Endothelial cell (in vitro differentiated cells): ENCODE results near the gene WAC. TPM values are rescaled to one million over a fixed set of nuclear protein-coding genes. Genes with fewer than 3 reads are reported as not detected.
A peak's percentile ranks its signal among the peaks of the same experiment; 100 is the strongest.

ENCODE experiments used
- DNase-seq: peaks from one replicate; pipeline ENCODE4 v3.0.0; 2021; ENCODE audit warnings: low spot score
- H3K27ac Mint-ChIP-seq: one replicate; pipeline ENCODE4 v1.8.0; 2021; ENCODE audit warnings: mixed read lengths, inconsistent platforms; ENCODE audit not compliant: unreplicated experiment
- H3K27me3 Mint-ChIP-seq: one replicate; pipeline ENCODE4 v1.8.0; 2021; ENCODE audit warnings: mild to moderate bottlenecking, moderate library complexity, mixed read lengths, inconsistent platforms; ENCODE audit not compliant: unreplicated experiment
- H3K36me3 Mint-ChIP-seq: one replicate; pipeline ENCODE4 v1.8.0; 2021; ENCODE audit warnings: mild to moderate bottlenecking, low read depth, mixed read lengths, inconsistent platforms; ENCODE audit not compliant: unreplicated experiment
- H3K4me1 Mint-ChIP-seq: one replicate; pipeline ENCODE4 v1.8.0; 2021; ENCODE audit warnings: mild to moderate bottlenecking, mixed read lengths, inconsistent platforms; ENCODE audit not compliant: unreplicated experiment
- H3K4me3 Mint-ChIP-seq: one replicate; pipeline ENCODE4 v1.8.0; 2021; ENCODE audit warnings: mild to moderate bottlenecking, mixed read lengths, inconsistent platforms; ENCODE audit not compliant: unreplicated experiment
- H3K9me3 Mint-ChIP-seq: one replicate; pipeline ENCODE4 v1.8.0; 2021; ENCODE audit warnings: mixed read lengths, inconsistent platforms; ENCODE audit not compliant: unreplicated experiment
- total RNA-seq: library from RNA; stranded (reverse); fragmentation: NEBNext Ultra II Directional; extraction: Animal tissue kit (Norgen Biotek cat#: 25700); gene quantifications from one replicate; pipeline ENCODE4 v1.2.1, GENCODE V29; 2021; ENCODE audit not compliant: unreplicated experiment
- TF ChIP-seq, protein P1 (sequence below): fragments of 200-600 bp; sonication (generic); IDR thresholded peaks from one replicate; pipeline ENCODE4 v1.5.0; 2021; ENCODE audit warnings: antibody characterized with exemption; ENCODE audit not compliant: unreplicated experiment

The WAC gene
- total RNA-seq, 1 donor from 2014 or later, result 122 TPM

DNA sequence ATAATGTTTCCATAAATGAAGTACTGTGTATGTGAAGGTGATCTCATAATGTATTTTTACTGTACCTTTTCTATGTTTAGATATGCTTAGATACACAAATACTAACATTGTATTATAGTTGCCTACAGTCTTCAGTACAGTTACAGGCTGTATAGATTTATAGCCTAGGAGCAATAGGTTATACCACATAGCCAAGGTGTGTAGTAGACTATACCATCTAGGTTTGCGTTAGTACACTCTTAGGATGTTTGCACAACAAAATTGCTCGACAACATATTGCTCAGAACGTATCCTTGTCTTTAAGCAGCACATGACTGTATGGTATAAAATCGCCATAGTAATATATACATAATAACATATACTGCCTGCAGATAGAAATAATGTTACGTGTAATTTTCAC, 42.9 kb downstream of the WAC start:
- TF ChIP-seq, protein P1, sequence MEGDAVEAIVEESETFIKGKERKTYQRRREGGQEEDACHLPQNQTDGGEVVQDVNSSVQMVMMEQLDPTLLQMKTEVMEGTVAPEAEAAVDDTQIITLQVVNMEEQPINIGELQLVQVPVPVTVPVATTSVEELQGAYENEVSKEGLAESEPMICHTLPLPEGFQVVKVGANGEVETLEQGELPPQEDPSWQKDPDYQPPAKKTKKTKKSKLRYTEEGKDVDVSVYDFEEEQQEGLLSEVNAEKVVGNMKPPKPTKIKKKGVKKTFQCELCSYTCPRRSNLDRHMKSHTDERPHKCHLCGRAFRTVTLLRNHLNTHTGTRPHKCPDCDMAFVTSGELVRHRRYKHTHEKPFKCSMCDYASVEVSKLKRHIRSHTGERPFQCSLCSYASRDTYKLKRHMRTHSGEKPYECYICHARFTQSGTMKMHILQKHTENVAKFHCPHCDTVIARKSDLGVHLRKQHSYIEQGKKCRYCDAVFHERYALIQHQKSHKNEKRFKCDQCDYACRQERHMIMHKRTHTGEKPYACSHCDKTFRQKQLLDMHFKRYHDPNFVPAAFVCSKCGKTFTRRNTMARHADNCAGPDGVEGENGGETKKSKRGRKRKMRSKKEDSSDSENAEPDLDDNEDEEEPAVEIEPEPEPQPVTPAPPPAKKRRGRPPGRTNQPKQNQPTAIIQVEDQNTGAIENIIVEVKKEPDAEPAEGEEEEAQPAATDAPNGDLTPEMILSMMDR, result no peak
- Mint-ChIP-seq H3K36me3 (peaks cover 18% of the 10 kb centered on the region), H3K4me3 (no peak overlapping the region), H3K27ac (peak overlapping the region; percentile 9), H3K9me3 (no peaks in the 10 kb centered on the region), H3K4me1 (peaks cover 29% of the 10 kb centered on the region), H3K27me3 (peaks cover 1% of the 10 kb centered on the region)
- DNase-seq, result no peak

DNA sequence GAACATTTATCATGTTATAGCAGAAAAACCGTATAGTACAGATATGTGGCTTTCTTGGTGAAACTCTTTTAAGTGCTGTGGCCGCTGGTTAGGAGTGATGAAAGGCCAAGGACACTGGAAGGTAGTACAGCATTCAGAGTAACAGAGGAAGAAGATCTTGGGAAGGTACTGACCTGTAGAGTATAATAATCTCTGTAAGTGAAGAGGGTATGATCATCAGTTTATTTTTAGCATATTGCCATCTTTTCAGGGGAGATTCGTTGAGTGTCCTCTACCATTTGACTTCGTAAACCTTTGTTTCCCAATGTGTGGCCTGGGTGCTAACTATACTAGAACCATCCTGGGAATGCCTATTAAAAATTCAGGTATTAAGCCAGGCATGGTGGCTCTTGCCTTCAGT, 44.6 kb downstream of the WAC start:
- TF ChIP-seq, protein P1, result no peak
- Mint-ChIP-seq H3K27me3 (peaks cover 1% of the 10 kb centered on the region), H3K36me3 (peaks cover 15% of the 10 kb centered on the region), H3K4me3 (no peak overlapping the region), H3K9me3 (no peaks in the 10 kb centered on the region), H3K27ac (no peak overlapping the region), H3K4me1 (peaks cover 35% of the 10 kb centered on the region)
- no peak for DNase-seq

DNA sequence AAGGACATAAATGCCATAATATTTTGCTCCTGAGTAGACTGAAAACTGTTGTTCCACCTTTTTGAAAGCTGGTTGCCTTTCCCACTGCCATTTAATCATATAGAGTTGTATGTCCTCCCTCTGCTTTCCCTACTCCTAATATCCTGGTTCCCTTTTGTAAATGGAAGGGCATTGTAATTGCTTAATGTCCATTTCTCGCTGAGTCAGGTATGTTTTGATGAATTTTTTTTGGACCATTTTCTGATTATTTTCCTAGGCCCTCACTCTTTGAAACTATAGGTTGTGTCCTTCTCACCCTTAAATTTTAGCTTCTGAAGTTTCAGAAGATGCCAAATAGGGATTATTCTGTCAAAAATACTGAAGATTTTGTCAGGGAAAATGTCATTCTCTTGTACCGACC, 45.5 kb downstream of the WAC start:
- TF ChIP-seq, protein P1, result no peak
- H3K27me3 Mint-ChIP-seq, result peaks cover 1% of the 10 kb centered on the region
- H3K9me3 Mint-ChIP-seq, result no peaks in the 10 kb centered on the region
- peaks cover 15% of the 10 kb centered on the region for H3K36me3 Mint-ChIP-seq
- peak overlapping the region; percentile 48 for H3K27ac Mint-ChIP-seq
- no peak for DNase-seq
- peak overlapping the region; percentile 14 for H3K4me3 Mint-ChIP-seq
- H3K4me1 Mint-ChIP-seq, result peaks cover 32% of the 10 kb centered on the region

DNA sequence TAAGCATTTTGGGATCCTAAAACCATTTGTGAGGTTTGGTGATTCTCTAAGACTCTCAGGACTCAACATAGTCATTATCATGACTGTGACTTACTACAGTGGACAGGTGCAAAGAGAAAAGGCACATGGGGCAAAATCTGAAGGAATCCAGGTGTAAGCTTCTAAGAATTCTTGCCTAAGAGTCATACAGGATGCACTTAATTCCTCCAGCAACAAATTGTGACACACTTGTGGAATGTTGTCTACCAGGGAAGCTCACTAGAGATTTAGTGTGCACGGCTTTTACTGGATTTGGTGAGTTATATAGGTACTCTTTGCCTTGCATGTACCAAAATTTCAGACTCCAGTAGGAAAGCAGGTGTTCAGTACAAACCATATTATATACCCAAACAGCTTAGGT, 47.9 kb downstream of the WAC start:
- TF ChIP-seq, protein P1, result no peak
- H3K4me1 Mint-ChIP-seq, result peaks cover 25% of the 10 kb centered on the region
- peaks cover 4% of the 10 kb centered on the region for H3K27me3 Mint-ChIP-seq
- H3K27ac Mint-ChIP-seq, result peak overlapping the region; percentile 78
- no peaks in the 10 kb centered on the region for H3K9me3 Mint-ChIP-seq
- peaks cover 13% of the 10 kb centered on the region for H3K36me3 Mint-ChIP-seq
- DNase-seq, result no peak
- no peak overlapping the region for H3K4me3 Mint-ChIP-seq

DNA sequence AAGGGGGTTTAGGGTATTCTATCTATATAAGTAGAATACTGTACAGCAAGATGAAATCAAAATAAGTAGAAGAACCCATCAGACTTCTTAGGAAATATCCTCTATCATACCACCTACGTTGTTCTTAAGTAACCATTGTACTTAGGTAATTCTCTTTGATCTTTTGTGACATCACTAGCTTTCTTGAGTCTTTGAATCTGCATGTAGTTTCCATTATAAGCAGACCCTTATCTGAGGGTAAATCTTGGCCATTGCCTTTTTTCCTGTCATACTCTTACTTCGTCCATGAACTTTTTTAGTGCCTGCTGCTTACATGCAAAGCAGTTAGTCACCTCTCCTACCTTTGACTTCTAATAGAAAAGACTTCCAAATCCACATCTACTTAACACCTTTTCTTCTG, 49.0 kb downstream of the WAC start:
- Mint-ChIP-seq H3K27me3 (peaks cover 4% of the 10 kb centered on the region), H3K9me3 (no peaks in the 10 kb centered on the region), H3K36me3 (peaks cover 13% of the 10 kb centered on the region), H3K4me1 (peaks cover 25% of the 10 kb centered on the region), H3K4me3 (no peak overlapping the region), H3K27ac (peak overlapping the region; percentile 43)
- DNase-seq, result no peak
- TF ChIP-seq, protein P1, result no peak
